HG03045 (cell line): Measurements from ENCODE around the gene LBR.
"Not testable (repeated sequence)": the region's sequence is repeated elsewhere in the genome, so short reads cannot be mapped to it uniquely, and the experiment has no call there.

Source experiments
- ATAC-seq: cut with Tn5 transposase; IDR thresholded peaks from one replicate; pipeline ENCODE4 v1.9.1; 2021; ENCODE audit warnings: mild to moderate bottlenecking, moderate library complexity; ENCODE audit not compliant: unreplicated experiment

The LBR gene

GRCh38 chr1:225423518-225423855 lies 4.4 kb downstream of the LBR start:
- ATAC-seq = no peak

- no peak for ATAC-seq
These were observed 4.9 kb downstream of the LBR start for GRCh38 chr1:225422795-225423517.

- ATAC-seq = no peak
These were observed 5.7 kb downstream of the LBR start for GRCh38 chr1:225422031-225422605.

- no peak for ATAC-seq
These were observed 9.2 kb downstream of the LBR start for GRCh38 chr1:225418598-225418997.

GRCh38 chr1:225418059-225418458 lies 9.8 kb downstream of the LBR start:
- ATAC-seq = no peak

DNA sequence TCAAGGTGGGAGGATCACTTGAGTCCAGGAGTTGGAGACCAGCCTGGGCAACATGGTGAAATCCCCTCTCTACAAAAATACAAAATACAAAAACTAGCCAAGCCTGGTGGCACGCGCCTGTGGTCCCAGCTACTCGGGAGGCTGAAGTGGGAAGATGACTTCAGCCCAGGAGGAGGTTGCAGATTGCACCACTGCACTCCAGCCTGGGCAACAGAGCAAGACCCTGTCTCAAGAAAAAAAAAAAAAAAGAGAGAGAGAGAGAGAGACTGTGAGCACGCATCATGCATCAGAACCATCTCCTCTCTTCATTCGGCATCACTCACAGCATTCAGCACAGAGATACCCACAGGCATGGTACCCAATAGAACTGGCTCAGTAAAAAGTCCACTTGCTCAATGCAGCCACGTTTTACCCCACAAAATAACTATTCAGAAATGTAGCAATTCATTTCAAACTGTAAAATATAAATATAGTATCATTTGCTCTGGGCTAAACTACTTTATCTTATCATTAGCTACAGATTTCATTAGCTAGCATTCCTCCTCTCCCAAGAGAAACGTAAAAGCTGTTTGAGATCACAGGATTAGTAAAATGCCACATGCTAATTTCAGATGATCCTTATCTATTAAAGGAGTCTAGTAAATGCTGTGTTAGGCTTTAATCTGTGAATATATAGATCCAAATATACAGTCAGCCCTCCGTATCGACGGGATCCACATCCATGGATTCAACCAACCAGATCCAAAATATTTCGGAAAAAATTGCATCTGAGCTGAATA lies 11.7 kb downstream of the LBR start:
- ATAC-seq = no peak

DNA sequence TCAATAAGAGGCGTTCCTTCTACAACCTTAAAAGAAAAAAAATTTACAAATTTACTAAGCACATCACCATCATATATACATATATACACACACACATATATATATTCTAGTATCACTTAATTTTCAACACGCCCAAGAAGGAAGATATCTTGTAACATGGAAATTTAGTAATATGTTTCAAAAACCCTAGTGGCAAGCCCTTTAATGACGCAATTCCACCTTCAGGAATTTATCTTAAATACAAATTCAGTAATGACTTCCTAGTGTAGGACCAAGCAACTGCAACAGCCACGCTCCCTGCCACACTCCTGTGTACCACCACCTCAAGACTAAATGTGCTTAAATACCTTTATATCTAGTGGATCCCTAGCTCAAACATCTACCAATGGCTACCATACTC lies 12.5 kb downstream of the LBR start:
- no peak for ATAC-seq

DNA sequence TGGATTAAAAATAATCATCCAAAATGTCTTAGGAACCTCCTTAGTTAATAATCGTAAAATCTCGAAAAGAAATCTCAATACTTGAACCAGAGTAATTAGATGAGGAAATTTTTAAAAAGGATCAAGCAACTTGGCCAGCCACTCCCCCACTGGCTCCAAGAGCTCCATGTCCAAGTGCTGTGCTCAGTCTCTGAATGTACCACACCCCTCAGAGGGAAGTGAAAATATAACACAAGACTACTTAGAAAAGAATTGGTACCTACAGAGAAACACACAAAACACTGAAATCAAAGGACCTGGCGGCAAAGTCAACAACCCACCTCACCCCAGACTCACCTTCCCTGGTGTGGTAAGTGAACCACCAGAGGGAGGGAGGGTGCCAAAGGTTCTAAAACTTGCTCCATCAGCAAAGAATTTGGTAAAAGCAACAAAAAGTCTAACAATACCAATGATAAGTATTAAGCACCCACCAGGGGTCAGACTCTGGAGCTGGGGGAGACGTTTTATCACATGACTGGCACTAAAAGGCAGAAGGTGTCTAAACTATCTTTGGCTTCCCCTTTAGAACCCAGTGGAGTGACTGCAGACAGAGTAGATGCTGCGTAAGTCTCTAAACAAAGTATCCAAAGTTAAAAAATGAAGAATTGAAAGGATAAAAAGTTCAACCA lies 14.0 kb downstream of the LBR start:
- ATAC-seq = no peak

GRCh38 chr1:225412803-225413351 lies 15.0 kb downstream of the LBR start:
- no peak for ATAC-seq

DNA sequence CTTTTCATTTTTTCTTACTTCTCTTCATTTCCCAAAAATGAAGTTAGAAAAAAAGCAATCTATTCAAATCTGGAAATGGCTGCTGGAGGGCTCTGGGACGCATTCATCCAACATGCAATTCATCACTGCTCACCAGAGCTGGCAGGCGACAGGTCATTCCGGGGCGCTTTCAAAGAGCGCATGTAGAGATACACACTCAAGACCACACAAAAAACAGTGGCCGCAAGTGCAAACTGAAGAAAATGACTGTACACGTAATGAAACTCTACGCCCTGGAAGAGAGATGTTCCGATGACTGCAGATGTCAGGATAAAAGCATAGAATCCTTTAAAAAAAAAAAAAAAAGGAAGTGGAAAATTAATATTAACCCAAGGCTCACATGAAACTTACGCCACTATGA lies 15.5 kb downstream of the LBR start:
- no peak for ATAC-seq

- no peak for ATAC-seq
These were observed 17.8 kb downstream of the LBR start for GRCh38 chr1:225410036-225410435.

- no peak for ATAC-seq
These were observed 18.8 kb downstream of the LBR start for GRCh38 chr1:225409051-225409450.

GRCh38 chr1:225408249-225408648 lies 19.6 kb downstream of the LBR start:
- no peak for ATAC-seq

DNA sequence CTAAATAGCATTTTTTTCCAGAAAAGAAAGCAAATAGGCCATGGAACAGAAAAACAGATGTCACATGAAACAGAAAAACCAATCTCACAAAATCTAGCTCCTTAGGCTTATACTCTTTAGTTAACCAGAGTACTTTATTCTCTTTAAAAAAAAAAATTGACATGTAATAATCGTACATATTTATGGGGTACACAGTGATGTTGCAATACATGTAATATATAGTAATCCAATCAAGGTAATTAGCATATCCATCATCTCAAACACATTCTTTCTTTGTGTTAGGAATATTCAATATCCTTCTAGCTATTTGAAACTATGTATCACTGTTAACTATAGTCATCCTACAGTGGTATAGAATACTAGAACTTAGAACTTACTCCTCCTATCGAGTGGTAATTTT lies 20.1 kb downstream of the LBR start:
- no peak for ATAC-seq

DNA sequence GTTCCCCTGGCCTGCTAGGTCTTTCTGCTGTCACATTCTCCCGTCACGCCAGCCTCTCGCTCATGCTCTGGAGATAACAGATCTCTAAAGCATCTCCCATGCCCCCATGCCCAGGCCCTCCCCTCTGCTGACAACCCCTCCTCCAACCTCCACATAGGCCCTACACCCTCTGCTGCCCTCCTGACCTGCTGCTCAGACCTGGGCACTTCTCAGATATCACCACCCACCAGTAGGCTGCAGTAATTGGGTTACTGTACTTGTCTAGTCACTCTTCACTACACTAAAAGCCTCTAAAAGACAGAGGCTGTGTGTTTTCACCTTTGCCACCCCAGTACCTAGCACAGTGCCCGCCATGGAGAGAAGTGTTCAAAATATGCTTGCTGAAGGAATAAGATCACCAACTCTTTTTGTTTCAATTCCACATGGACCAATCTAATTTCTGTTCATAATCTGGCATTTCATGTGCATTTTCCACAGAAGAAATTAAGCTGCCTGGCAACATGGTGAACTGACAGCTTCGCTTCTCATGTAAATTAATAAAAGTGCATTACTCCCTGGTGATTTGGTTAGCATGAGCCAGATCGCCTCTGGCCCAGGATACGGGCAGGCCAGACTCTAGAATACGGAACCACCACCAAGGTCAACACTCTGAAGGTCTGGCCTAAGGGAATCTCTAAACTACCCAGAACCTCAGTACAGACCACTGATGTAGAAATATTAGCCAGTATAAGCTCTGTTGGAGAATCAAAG lies 20.7 kb downstream of the LBR start:
- no peak for ATAC-seq

- ATAC-seq = no peak
These were observed 26.9 kb downstream of the LBR start for GRCh38 chr1:225400968-225401367.

- no peak for ATAC-seq
These were observed 31.5 kb downstream of the LBR start for GRCh38 chr1:225396357-225396756.

- no peak for ATAC-seq
These were observed 38.0 kb downstream of the LBR start for GRCh38 chr1:225389843-225390242.

- ATAC-seq = no peak
These were observed 39.5 kb downstream of the LBR start for GRCh38 chr1:225388372-225388771.

- not testable (repeated sequence) for ATAC-seq
These were observed 41.0 kb downstream of the LBR start for GRCh38 chr1:225386860-225387259.

- ATAC-seq = no peak
These were observed 47.1 kb downstream of the LBR start for GRCh38 chr1:225380691-225381090.
